Skeletal muscle satellite cell (primary cell): ENCODE data around the gene ZNF827.

Source experiments
- H3K27me3 ChIP-seq: 2 replicates; pipeline ENCODE4 v1.7.0; 2013; ENCODE audit warnings: low read length; ENCODE audit not compliant: control insufficient read depth, insufficient read depth
- H3K36me3 ChIP-seq: 2 replicates; pipeline ENCODE4 v1.7.0; 2013; ENCODE audit warnings: mild to moderate bottlenecking, control low read depth, low read length; ENCODE audit not compliant: insufficient read depth
- H3K4me1 ChIP-seq: 2 replicates; pipeline ENCODE4 v1.7.0; 2013; ENCODE audit warnings: low read length; ENCODE audit not compliant: control insufficient read depth, insufficient read depth
- H3K4me2 ChIP-seq: 2 replicates; pipeline ENCODE4 v1.7.0; 2013; ENCODE audit warnings: mild to moderate bottlenecking, low read length
- H3K4me3 ChIP-seq: 2 replicates; pipeline ENCODE4 v1.7.0; 2013; ENCODE audit warnings: low read length
- H3K9ac ChIP-seq: 2 replicates; pipeline ENCODE4 v1.7.0; 2013; ENCODE audit warnings: mild to moderate bottlenecking, low read depth, low read length, moderate library complexity
- H3K9me3 ChIP-seq: replicated peaks from 2 replicates; pipeline ENCODE4 v1.7.0; 2013; ENCODE audit warnings: mild to moderate bottlenecking, control low read depth, low read length

Gene ZNF827

DNA sequence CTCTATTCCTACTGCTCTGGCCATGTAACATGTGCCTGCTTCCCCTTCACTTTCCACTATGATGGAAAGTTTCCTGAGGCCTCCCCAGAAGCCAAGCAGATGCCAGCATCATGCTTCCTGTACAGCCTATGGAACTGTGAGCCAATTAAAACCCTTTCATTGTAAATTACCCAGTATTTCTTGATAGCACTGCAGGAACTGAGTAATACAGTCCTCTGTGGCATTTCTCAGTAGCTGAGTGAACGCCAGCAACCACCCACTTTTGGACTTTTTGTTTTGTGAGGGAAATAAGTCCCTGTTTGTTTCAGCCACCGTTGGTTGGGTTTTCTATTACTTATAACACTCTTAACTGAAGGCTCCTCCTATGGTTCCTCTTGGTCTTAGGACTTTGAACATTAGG, 154.6 kb downstream of the ZNF827 start:
- no peak overlapping the region for H3K4me2 ChIP-seq
- peaks cover 4% of the 10 kb centered on the region for H3K9me3 ChIP-seq
- no peak overlapping the region for H3K9ac ChIP-seq
- no peak overlapping the region for H3K4me3 ChIP-seq
- H3K27me3 ChIP-seq, result no peaks in the 10 kb centered on the region
- H3K4me1 ChIP-seq, result no peaks in the 10 kb centered on the region
- H3K36me3 ChIP-seq, result peaks cover 2% of the 10 kb centered on the region

DNA sequence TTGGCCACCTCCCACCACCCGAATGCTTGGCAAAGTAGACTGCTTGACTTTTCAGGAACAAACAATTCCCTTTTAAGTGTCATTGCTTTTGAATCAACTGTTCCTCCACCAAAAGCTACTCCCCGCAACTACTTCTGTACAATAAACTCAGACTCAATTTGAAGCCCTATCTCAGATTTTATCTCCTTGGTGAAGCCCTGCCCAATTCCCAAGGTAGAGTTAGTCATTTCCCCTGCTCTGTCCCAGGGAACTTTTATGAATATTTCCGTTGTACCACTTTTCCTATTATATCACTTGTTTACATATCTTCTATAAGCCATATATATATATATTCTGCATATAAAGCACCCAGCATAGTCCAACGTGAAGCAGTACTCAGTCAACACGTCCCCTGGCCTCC, 155.9 kb downstream of the ZNF827 start:
- no peak overlapping the region for H3K4me3 ChIP-seq
- H3K4me2 ChIP-seq, result no peak overlapping the region
- peaks cover 9% of the 10 kb centered on the region for H3K36me3 ChIP-seq
- H3K9ac ChIP-seq, result no peak overlapping the region
- no peaks in the 10 kb centered on the region for H3K27me3 ChIP-seq
- no peaks in the 10 kb centered on the region for H3K4me1 ChIP-seq
- H3K9me3 ChIP-seq, result peaks cover 4% of the 10 kb centered on the region

DNA sequence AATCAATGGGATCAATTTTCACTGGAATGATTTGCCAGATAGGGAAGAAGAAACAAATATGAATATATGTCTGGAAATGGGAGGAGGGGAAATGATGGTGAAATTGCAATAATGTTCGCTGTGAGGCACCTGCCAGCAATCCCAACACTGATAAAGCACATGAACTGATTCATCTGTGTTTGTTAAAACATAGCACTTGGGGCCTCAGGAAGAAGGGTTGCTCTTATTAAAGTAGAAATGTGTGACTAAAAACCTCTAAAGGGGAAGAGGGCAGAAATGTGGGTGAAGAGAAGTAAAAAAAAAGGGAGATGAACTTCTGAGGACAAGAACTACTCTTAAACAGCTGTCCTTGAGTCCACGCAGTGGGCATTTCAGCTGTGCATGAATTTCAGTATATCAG, 157.3 kb downstream of the ZNF827 start:
- Histone ChIP-seq H3K9ac (no peak overlapping the region), H3K9me3 (peaks cover 4% of the 10 kb centered on the region), H3K27me3 (no peaks in the 10 kb centered on the region), H3K4me3 (no peak overlapping the region), H3K4me1 (no peaks in the 10 kb centered on the region), H3K36me3 (peaks cover 9% of the 10 kb centered on the region), H3K4me2 (no peak overlapping the region)

DNA sequence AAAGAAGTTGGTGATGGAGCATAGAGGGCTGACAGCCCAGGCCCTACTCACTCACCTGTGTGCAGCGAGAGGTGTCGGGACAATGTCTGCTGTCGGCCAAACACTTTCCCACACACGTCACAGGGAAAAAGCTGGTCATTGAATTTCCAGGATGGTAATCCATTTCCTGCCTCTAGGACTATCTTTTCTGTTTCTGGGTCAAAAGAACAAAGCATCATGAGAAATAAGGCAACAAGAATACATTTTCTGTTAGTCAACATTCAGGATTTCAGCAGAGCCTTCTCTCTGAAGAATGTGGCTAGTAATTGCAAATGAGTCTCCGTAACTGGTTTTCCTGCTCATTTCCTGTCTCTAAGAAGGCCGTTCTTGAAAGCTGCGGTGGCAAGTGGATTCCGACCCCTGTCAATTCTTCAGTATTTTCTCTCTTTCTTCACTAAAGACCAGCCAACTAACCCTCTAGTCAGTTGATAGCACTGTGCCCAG, 159.3 kb downstream of the ZNF827 start:
- Histone ChIP-seq H3K9me3 (peaks cover 4% of the 10 kb centered on the region), H3K4me2 (no peak overlapping the region), H3K27me3 (no peaks in the 10 kb centered on the region), H3K4me1 (no peaks in the 10 kb centered on the region), H3K9ac (no peak overlapping the region), H3K36me3 (peaks cover 10% of the 10 kb centered on the region), H3K4me3 (no peak overlapping the region)

DNA sequence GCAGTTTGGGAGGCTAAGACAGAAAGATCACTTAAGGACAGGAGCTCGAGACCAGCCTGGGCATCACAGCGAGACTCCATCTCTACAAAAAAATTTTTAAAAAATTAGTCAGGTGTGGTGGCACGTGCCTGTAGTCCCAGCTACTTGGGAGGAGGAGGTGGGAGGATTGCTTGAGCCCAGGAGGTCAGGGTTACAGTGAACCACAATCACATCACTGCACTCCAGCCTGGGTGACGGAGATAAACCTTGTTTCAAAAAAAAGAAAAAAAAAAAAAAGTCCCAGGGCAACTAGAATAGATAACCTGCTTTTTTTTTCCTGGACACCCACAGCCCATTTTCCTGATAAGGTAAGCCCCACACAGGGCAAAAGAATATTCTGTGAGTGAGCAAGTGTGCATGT, 162.4 kb downstream of the ZNF827 start:
- H3K4me3 ChIP-seq, result no peak overlapping the region
- H3K9me3 ChIP-seq, result no peaks in the 10 kb centered on the region
- peaks cover 28% of the 10 kb centered on the region for H3K36me3 ChIP-seq
- no peaks in the 10 kb centered on the region for H3K27me3 ChIP-seq
- no peak overlapping the region for H3K4me2 ChIP-seq
- no peaks in the 10 kb centered on the region for H3K4me1 ChIP-seq
- H3K9ac ChIP-seq, result no peak overlapping the region

DNA sequence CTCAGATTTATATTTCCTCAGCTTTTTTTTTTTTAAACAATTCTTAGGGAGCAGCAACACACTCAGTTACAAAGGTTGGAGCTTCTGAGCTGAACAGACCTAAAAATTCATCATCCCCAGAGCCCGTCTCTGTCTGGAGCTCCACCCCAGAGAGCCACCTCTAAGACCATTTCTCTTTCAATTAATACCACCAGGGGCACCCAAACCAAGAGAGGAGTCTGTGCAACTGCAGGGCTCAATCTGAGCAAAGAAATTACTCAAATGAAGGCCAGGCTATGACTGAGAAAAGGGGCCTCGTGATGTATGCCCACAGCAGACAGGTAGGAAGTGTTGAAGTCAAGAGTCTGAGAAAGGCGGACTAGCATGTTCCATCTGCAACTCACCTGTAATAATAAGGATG, 163.2 kb downstream of the ZNF827 start:
- Histone ChIP-seq H3K9me3 (no peaks in the 10 kb centered on the region), H3K4me1 (no peaks in the 10 kb centered on the region), H3K36me3 (peaks cover 28% of the 10 kb centered on the region), H3K27me3 (no peaks in the 10 kb centered on the region), H3K4me2 (no peak overlapping the region), H3K9ac (no peak overlapping the region), H3K4me3 (no peak overlapping the region)

DNA sequence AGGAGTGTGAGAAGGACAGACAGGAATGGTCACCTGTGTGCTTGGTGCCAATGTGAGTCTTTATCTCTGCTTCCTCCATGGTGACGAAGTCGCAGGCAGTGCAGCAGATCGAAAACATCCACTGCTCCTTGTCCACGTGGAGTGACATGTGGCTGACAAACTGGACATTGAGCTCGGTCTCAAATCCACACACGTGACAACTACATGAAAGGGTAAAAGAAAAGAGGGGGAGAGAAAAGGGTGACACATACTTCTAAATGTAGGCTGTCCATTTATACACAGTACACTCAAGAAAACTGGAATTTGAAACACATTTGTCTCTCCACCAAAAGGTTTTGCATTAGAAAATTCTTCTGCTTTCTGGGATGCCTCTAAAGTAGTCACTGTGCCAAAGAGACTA, 164.2 kb downstream of the ZNF827 start:
- H3K36me3 ChIP-seq, result peaks cover 28% of the 10 kb centered on the region
- H3K4me1 ChIP-seq, result no peaks in the 10 kb centered on the region
- H3K9me3 ChIP-seq, result no peaks in the 10 kb centered on the region
- H3K4me2 ChIP-seq, result no peak overlapping the region
- H3K9ac ChIP-seq, result no peak overlapping the region
- no peak overlapping the region for H3K4me3 ChIP-seq
- no peaks in the 10 kb centered on the region for H3K27me3 ChIP-seq

DNA sequence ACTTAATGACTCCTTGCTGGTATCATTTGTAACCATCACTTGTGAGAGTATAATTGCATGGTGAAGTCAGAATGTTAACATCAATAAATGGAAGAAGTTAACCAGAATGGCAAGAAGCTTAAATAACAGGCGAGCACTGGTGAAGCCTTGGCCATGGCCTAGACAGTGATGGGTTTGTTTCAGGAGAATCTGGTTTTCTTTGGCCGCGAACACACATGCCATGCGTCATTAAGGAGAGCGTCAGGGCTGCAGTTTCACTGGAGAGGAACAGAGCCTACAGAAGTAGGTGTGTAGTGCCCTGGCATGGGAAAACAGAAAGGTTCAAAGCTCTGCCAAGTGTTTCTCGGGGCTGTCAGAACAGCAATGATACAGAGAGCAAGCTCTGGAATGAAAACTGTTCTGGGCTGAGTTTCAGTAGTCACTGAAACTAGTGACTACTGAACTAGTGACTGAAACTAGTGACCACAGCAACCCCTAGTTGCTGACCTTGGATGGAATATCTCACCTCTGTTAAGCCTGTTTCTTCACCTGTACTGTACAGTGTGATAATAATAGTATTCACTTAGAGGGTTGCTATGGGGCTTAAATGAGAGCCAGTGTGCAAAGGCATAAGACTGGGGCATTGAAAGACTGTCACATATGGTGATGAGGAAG, 164.9 kb downstream of the ZNF827 start:
- Histone ChIP-seq H3K4me2 (no peak overlapping the region), H3K4me3 (no peak overlapping the region), H3K4me1 (no peaks in the 10 kb centered on the region), H3K27me3 (no peaks in the 10 kb centered on the region), H3K9me3 (no peaks in the 10 kb centered on the region), H3K36me3 (peaks cover 22% of the 10 kb centered on the region), H3K9ac (no peak overlapping the region)

DNA sequence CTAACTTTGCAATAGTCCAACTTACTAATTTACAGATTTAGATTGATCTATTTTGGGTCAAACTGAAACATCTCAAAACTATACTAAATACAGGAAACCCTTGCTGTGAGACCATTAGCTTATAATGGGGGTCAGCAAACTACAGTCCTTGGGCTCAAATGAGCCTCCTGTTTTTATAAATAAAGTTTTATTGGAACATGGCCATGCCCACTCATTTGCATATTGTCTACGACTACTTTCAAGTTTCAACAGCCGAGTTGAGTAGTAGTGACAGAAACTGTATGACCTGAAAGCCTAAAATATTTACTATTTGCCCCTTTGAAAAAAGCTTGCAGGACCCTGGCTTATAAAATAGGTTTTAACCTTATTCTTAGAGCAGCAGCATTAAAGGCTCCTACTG, 166.3 kb downstream of the ZNF827 start:
- Histone ChIP-seq H3K4me1 (no peaks in the 10 kb centered on the region), H3K27me3 (no peaks in the 10 kb centered on the region), H3K4me3 (no peak overlapping the region), H3K4me2 (no peak overlapping the region), H3K9ac (no peak overlapping the region), H3K36me3 (peaks cover 19% of the 10 kb centered on the region), H3K9me3 (no peaks in the 10 kb centered on the region)

DNA sequence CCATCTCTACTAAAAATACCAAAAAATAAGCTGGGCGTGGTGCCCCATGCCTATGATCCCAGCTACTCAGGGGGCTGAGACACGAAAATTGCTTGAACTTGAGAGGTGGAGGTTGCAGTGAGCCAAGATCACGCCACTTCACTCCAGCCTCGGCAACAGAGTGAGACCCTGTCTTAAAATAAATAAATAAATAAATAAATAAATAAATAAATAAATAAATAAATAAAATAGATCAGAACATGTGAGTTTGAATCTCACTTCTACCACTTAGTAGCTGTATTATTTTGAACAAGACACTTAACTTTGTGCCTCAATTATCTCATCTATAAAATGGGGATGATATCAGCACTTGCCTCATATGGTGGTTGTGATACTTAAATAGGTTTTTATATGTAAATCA, 168.5 kb downstream of the ZNF827 start:
- Histone ChIP-seq H3K9ac (no peak overlapping the region), H3K27me3 (no peaks in the 10 kb centered on the region), H3K36me3 (peaks cover 21% of the 10 kb centered on the region), H3K4me3 (no peak overlapping the region), H3K4me2 (no peak overlapping the region), H3K4me1 (no peaks in the 10 kb centered on the region), H3K9me3 (no peaks in the 10 kb centered on the region)

DNA sequence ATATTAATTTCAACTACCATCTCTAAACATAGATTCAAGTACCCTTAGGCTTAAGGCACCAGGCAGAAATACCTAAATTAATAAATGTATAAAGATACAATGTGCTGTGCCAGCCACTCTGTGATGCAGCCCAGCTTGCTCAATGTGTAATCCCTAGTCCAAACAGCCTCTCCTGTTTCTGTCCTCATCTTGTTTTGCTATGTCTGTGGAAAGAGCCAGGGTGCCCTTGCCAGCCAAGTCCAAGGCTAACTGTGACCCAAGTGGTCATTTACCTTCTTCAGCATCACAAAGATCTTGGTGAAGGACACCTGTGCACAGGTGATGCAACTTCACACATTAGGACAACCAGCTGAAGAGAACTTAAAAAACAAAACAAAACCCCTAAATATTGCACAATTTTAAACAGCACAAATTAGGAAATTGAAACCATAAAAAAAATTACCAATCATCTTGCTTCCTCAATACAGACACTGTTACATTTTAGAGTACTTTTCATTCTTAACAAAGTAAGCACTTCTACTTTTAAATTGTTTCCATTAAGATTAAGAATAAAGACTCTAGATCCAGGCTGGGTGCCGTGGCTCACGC, 169.1 kb downstream of the ZNF827 start:
- Histone ChIP-seq H3K4me3 (no peak overlapping the region), H3K27me3 (no peaks in the 10 kb centered on the region), H3K36me3 (peaks cover 27% of the 10 kb centered on the region), H3K9me3 (no peaks in the 10 kb centered on the region), H3K9ac (no peak overlapping the region), H3K4me2 (no peak overlapping the region), H3K4me1 (no peaks in the 10 kb centered on the region)

DNA sequence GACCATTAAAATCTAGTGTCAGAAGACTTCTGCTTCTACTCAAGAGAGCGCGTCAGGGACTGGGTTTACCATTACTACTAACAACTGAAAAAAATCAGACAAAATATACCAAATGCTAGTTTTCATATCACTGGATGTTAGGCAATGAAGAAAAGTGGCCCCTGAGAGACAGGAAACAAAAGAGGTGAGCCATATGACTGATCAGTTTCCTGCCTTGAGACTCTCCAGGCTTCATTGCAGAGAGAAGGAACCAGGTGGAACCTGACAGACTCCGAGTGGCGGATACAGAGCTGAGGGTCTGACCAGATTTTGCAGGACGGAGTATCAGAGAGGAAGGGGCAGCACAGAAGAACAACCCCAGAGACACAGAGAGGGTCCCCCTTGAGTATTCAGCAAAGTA, 172.3 kb downstream of the ZNF827 start:
- Histone ChIP-seq H3K36me3 (peaks cover 26% of the 10 kb centered on the region), H3K27me3 (no peaks in the 10 kb centered on the region), H3K4me2 (no peak overlapping the region), H3K9ac (no peak overlapping the region), H3K4me1 (no peaks in the 10 kb centered on the region), H3K4me3 (no peak overlapping the region), H3K9me3 (no peaks in the 10 kb centered on the region)
